NCI-H2107 (cell line): ENCODE data around the gene CLDN17.

Source experiments
- DNase-seq: peaks from one replicate; lab custom pipeline; 2025; lab: John Stamatoyannopoulos, UW

Gene CLDN17

GRCh38 chr21:30166705-30167104, at the start of gene CLDN17:
Gene CLDN17, minus strand, starts transcription at chr21:30166805. Its CDS starts 188 bp downstream, at chr21:30166617.
- no peak for DNase-seq

- no peak for DNase-seq
Observed at GRCh38 chr21:30216041-30216723, 49.6 kb upstream of the CLDN17 start, which contains the start of gene CLDN8. Gene CLDN8, minus strand, starts transcription at chr21:30216097. Its CDS starts 172 bp downstream, at chr21:30215925.

GRCh38 chr21:30211071-30211470, 44.5 kb upstream of the CLDN17 start:
- no peak for DNase-seq

GRCh38 chr21:30209601-30210000, 43.0 kb upstream of the CLDN17 start:
- DNase-seq: no peak

GRCh38 chr21:30207252-30207579, 40.6 kb upstream of the CLDN17 start:
- no peak for DNase-seq

- no peak for DNase-seq
Observed at GRCh38 chr21:30206551-30207251, 40.1 kb upstream of the CLDN17 start.

- DNase-seq: no peak
Observed at GRCh38 chr21:30200000-30200399, 33.4 kb upstream of the CLDN17 start.

GRCh38 chr21:30194701-30195299, 28.2 kb upstream of the CLDN17 start:
- DNase-seq: no peak

GRCh38 chr21:30193201-30193600, 26.6 kb upstream of the CLDN17 start:
- no peak for DNase-seq

- no peak for DNase-seq
Observed at GRCh38 chr21:30190554-30190953, 23.9 kb upstream of the CLDN17 start.

- DNase-seq: no peak
Observed at GRCh38 chr21:30189773-30190172, 23.2 kb upstream of the CLDN17 start.

- DNase-seq: no peak
Observed at GRCh38 chr21:30186242-30186641, 19.6 kb upstream of the CLDN17 start.

GRCh38 chr21:30168086-30168485, 1.5 kb upstream of the CLDN17 start:
- no peak for DNase-seq

- DNase-seq: no peak
Observed at GRCh38 chr21:30166171-30166570, 434 bp downstream of the CLDN17 start.

- DNase-seq: no peak
Observed at GRCh38 chr21:30164796-30165195, 1.8 kb downstream of the CLDN17 start.

- no peak for DNase-seq
Observed at GRCh38 chr21:30153697-30154340, 12.8 kb downstream of the CLDN17 start.

- no peak for DNase-seq
Observed at GRCh38 chr21:30152792-30153191, 13.8 kb downstream of the CLDN17 start.

- no peak for DNase-seq
Observed at GRCh38 chr21:30148906-30149305, 17.7 kb downstream of the CLDN17 start.

GRCh38 chr21:30146558-30147282, 19.9 kb downstream of the CLDN17 start:
- no peak for DNase-seq

GRCh38 chr21:30138483-30138882, 28.1 kb downstream of the CLDN17 start:
- no peak for DNase-seq

- DNase-seq: no peak
Observed at GRCh38 chr21:30129246-30129645, 37.4 kb downstream of the CLDN17 start.

- no peak for DNase-seq
Observed at GRCh38 chr21:30126576-30126975, 40.0 kb downstream of the CLDN17 start.
